GM21825 (cell line): Measurements from ENCODE around the gene LACTB.

ENCODE experiments used
- ATAC-seq: cut with Tn5 transposase; IDR thresholded peaks from one replicate; pipeline ENCODE4 v1.9.1; 2021; ENCODE audit warnings: mild to moderate bottlenecking, moderate library complexity; ENCODE audit not compliant: unreplicated experiment

Gene LACTB

GRCh38 chr15:63121382-63122001, at the start of gene LACTB:
LACTB (plus strand) TSS chr15:63121861; CDS start chr15:63121872, 11 bp downstream.
- peak; percentile 73 for ATAC-seq

GRCh38 chr15:63072023-63072650, 49.5 kb upstream of the LACTB start:
- no peak for ATAC-seq

GRCh38 chr15:63072809-63073277, 48.8 kb upstream of the LACTB start:
- no peak for ATAC-seq

GRCh38 chr15:63073497-63074172, 48.0 kb upstream of the LACTB start:
- ATAC-seq = no peak

GRCh38 chr15:63075015-63075983, 46.4 kb upstream of the LACTB start:
- no peak for ATAC-seq

GRCh38 chr15:63075984-63076713, 45.5 kb upstream of the LACTB start:
- no peak for ATAC-seq

- no peak for ATAC-seq
These were observed 45.0 kb upstream of the LACTB start for GRCh38 chr15:63076714-63077046.

GRCh38 chr15:63077952-63078351, 43.7 kb upstream of the LACTB start:
- ATAC-seq = no peak

GRCh38 chr15:63079947-63080626, 41.6 kb upstream of the LACTB start:
- no peak for ATAC-seq

- ATAC-seq = no peak
These were observed 40.9 kb upstream of the LACTB start for GRCh38 chr15:63080634-63081250.

GRCh38 chr15:63082366-63082765, 39.3 kb upstream of the LACTB start:
- no peak for ATAC-seq

- ATAC-seq = no peak
These were observed 38.6 kb upstream of the LACTB start for GRCh38 chr15:63083044-63083443.

- no peak for ATAC-seq
These were observed 38.1 kb upstream of the LACTB start for GRCh38 chr15:63083541-63083940.

- no peak for ATAC-seq
These were observed 36.9 kb upstream of the LACTB start for GRCh38 chr15:63084806-63085205.

GRCh38 chr15:63085289-63085688, 36.4 kb upstream of the LACTB start:
- ATAC-seq = no peak

GRCh38 chr15:63086271-63086670, 35.4 kb upstream of the LACTB start:
- ATAC-seq = no peak

GRCh38 chr15:63086947-63087346, 34.7 kb upstream of the LACTB start:
- no peak for ATAC-seq

- no peak for ATAC-seq
These were observed 33.0 kb upstream of the LACTB start for GRCh38 chr15:63088533-63089245.
